Mononuclear cell (primary cell): ENCODE measurements around the gene LAMC1. TPM values are rescaled to one million over a fixed set of nuclear protein-coding genes. Genes with fewer than 3 reads are reported as not detected.
"Not testable (repeated sequence)": the region's sequence is repeated elsewhere in the genome, so short reads cannot be mapped to it uniquely, and the experiment has no call there.

Experiments used
- H3K27me3 ChIP-seq: 2 replicates; pipeline ENCODE4 v1.6.0; 2011; ENCODE audit warnings: low read length, control low read depth; ENCODE audit not compliant: insufficient read depth
- H3K4me1 ChIP-seq: 2 replicates; pipeline ENCODE4 v1.5.1; 2011; ENCODE audit warnings: mild to moderate bottlenecking, low read length, control low read depth; ENCODE audit not compliant: insufficient read depth
- H3K4me3 ChIP-seq: 2 replicates; pipeline ENCODE4 v1.5.1; 2011; ENCODE audit warnings: mild to moderate bottlenecking, low read length, moderate library complexity
- H3K9me3 ChIP-seq: 2 replicates; pipeline ENCODE4 v1.5.1; 2011; ENCODE audit warnings: low read depth, mild to moderate bottlenecking, control low read depth, low read length
- total RNA-seq: library from RNA; depleted of rRNA; stranded (reverse); fragments of >200 nt; gene quantifications from one replicate; pipeline ENCODE4 v1.2.3, GENCODE V29; 2012

The LAMC1 gene
- total RNA-seq, 1 donor = 2.6 TPM

DNA sequence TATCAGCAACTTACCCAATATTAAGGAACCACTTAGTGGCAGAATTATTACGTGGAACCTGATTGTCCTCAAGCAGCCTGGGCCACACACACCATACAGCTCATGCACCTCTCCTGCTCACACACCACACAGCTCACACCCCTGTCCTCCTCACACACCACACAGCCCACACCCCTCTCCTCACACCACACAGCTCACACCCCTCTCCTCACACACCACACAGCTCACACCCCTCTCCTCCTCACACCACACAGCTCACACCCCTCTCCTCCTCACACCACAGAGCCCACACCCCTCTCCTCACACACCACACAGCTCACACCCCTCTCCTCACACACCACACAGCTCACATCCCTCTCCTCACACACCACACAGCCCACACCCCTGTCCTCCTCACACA lies 126.1 kb downstream of the LAMC1 start:
- no peaks in the 10 kb centered on the region for H3K27me3 ChIP-seq
- H3K4me3 ChIP-seq = no peak overlapping the region
- no peaks in the 10 kb centered on the region for H3K9me3 ChIP-seq
- no peaks in the 10 kb centered on the region for H3K4me1 ChIP-seq

DNA sequence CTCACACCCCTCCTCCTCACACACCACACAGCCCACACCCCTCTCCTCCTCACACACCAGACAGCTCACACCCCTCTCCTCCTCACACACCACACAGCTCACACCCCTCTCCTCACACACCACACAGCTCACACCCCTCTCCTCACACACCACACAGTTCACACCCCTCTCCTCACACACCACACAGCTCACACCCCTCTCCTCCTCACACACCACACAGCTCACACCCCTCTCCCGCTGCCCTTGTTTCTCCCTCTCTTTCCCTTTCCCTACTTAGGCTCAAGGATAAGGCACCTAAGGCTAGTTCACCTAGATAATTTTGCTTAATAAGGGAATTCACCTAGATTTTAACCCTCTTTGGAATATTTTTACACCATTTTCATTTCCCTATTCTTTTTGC lies 126.8 kb downstream of the LAMC1 start:
- H3K4me1 ChIP-seq, H3K9me3 ChIP-seq, H3K27me3 ChIP-seq, H3K4me3 ChIP-seq: not testable (repeated sequence)

DNA sequence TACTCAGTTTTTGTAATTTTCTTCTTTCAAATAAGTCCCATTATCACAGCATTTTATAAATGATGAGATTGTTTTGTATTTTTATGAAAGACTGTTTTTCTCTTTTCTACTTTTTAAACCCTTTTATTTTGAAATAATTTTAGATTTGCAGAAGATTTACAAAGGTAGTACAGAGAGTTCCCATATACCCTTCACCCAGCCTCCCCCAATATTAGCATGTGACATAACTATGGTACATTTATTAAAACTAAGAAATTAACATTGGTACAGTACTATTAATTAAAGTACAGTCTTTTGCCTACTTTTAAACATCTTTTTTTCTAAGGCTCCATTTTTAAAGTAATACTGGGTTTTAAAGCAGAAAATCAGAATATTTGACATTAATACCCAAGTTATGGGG lies 127.2 kb downstream of the LAMC1 start:
- no peaks in the 10 kb centered on the region for H3K4me1 ChIP-seq
- no peaks in the 10 kb centered on the region for H3K9me3 ChIP-seq
- H3K4me3 ChIP-seq = no peak overlapping the region
- no peaks in the 10 kb centered on the region for H3K27me3 ChIP-seq

DNA sequence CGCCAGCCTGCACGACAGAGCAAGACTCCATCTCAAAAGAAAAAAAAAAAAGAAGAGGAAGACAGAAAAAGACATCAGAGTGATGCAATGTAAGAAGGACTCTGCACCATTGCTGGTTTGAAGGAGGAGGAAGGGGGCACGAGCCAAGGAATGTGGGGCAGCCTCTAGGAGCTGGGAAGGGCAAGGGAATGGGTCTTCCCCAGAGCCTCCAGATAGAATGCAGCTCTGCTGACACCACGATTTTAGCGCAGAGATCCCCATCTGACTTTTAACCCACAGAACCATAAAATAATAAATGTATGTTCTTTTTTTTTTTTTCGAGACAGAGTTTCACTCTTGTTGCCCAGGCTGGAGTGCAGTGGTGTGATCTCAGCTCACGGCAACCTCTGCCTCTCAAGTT lies 129.0 kb downstream of the LAMC1 start:
- H3K4me1 ChIP-seq = no peaks in the 10 kb centered on the region
- H3K27me3 ChIP-seq = no peaks in the 10 kb centered on the region
- H3K9me3 ChIP-seq = no peaks in the 10 kb centered on the region
- H3K4me3 ChIP-seq = no peak overlapping the region

DNA sequence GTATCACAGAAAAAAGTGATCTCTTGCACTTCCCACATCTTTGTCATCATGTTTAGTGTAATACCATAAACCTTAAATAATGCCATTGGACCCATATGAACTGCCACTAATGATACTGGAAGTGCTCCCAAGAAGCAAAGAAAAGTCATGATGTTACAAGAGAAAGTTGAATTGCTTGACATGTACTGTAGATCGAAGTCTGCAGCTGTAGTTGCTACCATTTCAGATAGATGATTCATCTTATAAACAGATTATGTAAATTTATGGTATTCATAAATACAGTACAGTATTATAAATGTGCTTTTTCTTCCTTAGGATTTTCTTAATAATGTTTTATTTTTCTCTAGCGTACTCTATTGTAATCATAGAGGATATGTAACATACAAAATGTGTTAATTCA lies 132.7 kb downstream of the LAMC1 start:
- no peaks in the 10 kb centered on the region for H3K9me3 ChIP-seq
- H3K4me1 ChIP-seq = no peaks in the 10 kb centered on the region
- H3K27me3 ChIP-seq = no peaks in the 10 kb centered on the region
- H3K4me3 ChIP-seq = no peak overlapping the region

DNA sequence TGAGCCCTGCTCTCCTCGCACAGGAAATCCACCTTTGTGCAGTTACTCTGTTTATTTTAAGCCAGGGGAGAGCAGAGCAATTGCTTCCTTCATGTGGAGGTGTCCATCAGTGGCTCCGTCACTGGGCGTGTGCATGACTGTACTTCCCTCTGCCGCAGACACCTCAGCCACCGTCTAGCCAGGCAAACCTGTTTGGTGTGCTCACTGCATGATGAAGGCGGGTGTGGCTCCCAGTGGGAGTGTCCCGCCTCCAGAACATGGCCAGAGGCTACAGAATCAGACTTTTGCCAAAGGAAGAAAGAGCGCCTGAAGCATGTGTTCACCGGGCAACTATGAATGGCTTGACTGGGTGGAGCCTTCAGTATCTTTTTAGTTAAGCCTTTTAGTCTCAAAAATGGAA lies 136.7 kb downstream of the LAMC1 start:
- Histone ChIP-seq H3K9me3 (no peaks in the 10 kb centered on the region), H3K4me1 (no peaks in the 10 kb centered on the region), H3K27me3 (no peaks in the 10 kb centered on the region), H3K4me3 (no peak overlapping the region)

DNA sequence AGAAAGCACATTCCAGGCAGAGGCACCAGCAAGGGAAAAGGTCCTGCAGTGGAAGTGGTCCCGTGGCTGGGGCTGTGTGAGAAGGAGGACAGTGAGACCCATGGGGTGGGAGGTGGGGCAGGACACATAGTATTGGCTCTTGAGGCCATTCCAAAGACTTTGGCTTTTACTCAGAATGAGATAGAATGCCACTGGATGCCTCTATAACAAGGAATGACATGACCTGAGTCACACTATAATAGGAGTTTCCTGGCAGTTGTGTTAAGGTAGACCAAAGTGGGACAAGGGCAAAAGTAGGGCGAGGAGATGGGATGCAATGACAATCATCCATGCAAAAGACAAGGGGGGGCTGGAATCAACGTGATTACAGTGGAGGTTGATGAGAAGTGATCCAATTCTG lies 138.2 kb downstream of the LAMC1 start:
- H3K9me3 ChIP-seq = no peaks in the 10 kb centered on the region
- H3K4me1 ChIP-seq = no peaks in the 10 kb centered on the region
- no peaks in the 10 kb centered on the region for H3K27me3 ChIP-seq
- H3K4me3 ChIP-seq = no peak overlapping the region

DNA sequence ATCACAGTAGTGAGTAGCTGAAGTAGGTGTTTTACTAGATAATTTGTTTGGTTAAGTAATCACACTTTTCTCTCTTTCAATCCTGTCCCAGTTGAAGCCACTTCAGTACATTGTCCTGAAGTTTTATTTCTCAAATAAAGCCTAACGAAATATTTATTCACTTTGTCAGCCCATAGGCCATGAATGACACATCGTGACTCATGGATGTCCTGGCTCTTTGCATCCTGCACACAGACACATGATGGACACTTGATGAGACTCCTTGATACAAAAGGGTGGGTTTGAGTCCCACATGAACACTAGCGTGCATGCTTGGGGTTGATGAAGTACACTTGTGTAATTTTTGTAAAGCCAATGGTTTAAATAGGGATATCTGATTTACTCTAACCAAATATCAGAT lies 140.1 kb downstream of the LAMC1 start:
- Histone ChIP-seq H3K27me3 (no peaks in the 10 kb centered on the region), H3K9me3 (no peaks in the 10 kb centered on the region), H3K4me1 (no peaks in the 10 kb centered on the region), H3K4me3 (no peak overlapping the region)

DNA sequence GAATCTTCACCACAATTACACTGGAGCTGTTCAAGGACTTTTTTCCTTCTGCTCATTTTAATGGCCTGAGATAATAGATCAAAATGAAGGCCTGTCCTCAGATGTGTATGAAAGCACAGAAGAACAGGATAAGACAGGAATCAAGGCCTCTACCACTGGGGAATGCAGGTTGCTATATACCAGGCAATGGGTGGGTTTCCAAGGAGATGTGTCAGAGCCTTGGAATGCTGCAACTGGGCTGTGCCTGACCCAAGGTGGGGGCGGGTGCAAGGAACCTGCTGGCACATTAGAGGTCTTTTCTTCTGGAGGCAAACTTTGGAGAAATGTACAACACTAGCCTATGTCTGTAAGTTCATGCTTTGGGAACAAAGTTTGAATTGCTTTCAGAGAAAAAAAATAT lies 141.1 kb downstream of the LAMC1 start:
- Histone ChIP-seq H3K4me3 (no peak overlapping the region), H3K4me1 (no peaks in the 10 kb centered on the region), H3K27me3 (no peaks in the 10 kb centered on the region), H3K9me3 (no peaks in the 10 kb centered on the region)

DNA sequence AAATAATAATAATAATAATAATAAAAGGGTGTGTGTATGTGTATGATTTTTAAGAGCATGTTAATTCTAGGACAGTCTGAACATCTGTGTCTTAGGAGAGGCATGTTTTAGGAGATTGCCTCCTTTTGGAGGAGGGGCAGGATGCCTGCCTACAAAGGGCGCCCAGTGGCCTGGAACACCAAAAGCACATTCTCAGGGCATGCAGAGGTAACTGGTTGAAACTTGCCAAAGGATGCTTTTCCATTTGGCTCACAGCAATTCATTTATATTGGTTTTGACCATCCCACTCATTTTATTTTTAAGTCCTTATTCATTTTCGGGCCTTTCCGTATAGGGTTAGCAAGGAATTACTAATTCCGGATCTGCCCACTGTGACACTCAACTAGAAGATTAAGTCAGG lies 141.7 kb downstream of the LAMC1 start:
- Histone ChIP-seq H3K4me1 (no peaks in the 10 kb centered on the region), H3K4me3 (no peak overlapping the region), H3K9me3 (no peaks in the 10 kb centered on the region), H3K27me3 (no peaks in the 10 kb centered on the region)

DNA sequence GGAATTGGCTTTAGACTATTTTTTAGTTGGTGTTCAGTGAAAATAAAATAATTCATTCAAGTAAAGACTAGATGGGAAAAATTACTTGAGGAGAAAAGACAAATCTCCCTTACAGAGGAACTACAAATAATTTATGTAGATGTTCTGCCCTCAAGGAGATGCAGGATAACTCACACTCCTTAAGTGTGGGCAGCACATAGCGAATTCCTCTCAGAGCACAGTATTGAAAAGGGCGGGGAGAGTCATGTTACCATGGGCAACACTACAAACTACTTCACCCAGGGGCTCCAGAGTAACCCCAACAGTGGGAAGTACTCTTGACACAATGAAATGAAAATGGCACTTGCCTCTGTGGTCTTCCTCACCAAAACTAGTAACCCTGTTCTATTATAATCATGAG lies 142.2 kb downstream of the LAMC1 start:
- H3K4me3 ChIP-seq = no peak overlapping the region
- H3K27me3 ChIP-seq = no peaks in the 10 kb centered on the region
- H3K4me1 ChIP-seq = no peaks in the 10 kb centered on the region
- H3K9me3 ChIP-seq = no peaks in the 10 kb centered on the region

DNA sequence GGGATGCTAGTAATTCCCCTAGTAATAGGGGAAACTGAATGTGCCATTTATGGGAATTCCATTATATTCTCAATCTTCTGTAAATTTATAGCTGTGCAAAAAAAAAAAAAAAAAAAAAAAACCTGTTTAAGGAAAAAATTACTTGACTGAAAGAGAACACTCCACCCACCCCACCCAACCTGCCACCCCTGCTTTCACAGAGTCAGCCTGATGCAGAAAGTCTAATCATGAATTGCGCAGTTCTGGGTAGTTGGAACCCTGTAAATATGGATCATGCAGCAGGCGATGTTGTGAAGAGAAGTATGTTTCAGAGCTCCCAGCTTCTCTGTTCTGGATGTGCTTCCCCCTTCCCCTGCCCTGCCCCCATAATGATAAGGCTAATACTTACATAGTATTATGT lies 143.2 kb downstream of the LAMC1 start:
- Histone ChIP-seq H3K27me3 (no peaks in the 10 kb centered on the region), H3K9me3 (no peaks in the 10 kb centered on the region), H3K4me1 (no peaks in the 10 kb centered on the region), H3K4me3 (no peak overlapping the region)

DNA sequence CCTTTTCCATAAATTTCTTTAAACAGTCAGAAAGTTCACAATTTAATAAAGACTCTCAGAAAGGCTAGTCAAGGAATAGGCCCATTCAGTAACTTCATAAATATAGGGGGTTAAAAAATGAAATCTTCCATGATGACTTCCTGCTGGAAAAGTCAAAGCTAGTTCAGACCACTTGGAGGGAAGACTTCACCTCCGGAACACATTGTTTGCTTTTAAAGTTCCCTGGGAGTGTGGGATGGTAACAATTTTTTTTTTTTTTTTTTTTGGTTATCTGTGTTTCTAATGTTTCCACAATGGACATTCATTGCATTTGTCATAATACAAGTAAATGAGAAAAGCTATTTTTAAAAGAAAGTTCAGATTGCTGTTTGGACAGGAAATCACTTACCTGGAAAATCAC lies 144.5 kb downstream of the LAMC1 start:
- H3K27me3 ChIP-seq = no peaks in the 10 kb centered on the region
- H3K4me3 ChIP-seq = no peak overlapping the region
- no peaks in the 10 kb centered on the region for H3K4me1 ChIP-seq
- H3K9me3 ChIP-seq = no peaks in the 10 kb centered on the region

DNA sequence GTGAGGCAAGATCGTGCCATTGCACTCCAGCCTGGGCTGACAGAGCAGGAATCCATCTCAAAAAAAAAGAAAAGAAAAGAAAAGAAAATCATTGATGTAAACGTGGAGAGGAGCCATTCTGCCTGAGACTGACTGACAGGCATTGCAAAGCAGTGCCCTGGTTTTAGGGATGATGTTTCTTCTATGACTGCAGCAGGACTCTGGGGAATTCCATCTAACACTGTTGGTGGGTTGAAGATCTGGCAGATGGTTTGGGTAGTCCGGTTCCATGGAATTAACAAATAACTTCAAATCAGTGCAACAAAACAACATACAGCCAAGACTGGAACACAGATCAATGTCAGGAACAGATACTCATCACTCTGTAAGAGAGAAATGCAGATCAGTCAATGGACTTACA lies 145.1 kb downstream of the LAMC1 start:
- Histone ChIP-seq H3K4me3 (no peak overlapping the region), H3K4me1 (no peaks in the 10 kb centered on the region), H3K9me3 (no peaks in the 10 kb centered on the region), H3K27me3 (peaks cover under 1% of the 10 kb centered on the region)

DNA sequence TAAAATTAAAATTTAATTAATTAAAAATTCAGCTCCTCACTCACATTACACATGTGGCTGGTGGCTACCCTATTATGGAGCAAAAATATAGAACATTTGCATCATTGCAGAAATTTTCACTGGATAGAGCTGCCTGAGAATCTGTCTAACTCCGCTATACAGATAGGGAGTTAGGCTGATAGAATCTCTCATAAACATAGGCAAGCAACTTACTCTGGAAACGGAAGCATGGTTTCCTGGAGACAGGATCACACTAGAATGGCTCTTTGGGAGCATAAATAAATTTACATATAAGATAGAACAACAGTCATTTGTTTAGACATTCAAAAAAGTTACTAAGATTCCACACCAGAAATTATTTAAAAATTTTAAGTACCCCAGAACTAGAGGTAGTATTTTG lies 150.6 kb downstream of the LAMC1 start:
- H3K4me3 ChIP-seq = no peak overlapping the region
- H3K9me3 ChIP-seq = no peaks in the 10 kb centered on the region
- H3K4me1 ChIP-seq = no peaks in the 10 kb centered on the region
- H3K27me3 ChIP-seq = peaks cover 3% of the 10 kb centered on the region

DNA sequence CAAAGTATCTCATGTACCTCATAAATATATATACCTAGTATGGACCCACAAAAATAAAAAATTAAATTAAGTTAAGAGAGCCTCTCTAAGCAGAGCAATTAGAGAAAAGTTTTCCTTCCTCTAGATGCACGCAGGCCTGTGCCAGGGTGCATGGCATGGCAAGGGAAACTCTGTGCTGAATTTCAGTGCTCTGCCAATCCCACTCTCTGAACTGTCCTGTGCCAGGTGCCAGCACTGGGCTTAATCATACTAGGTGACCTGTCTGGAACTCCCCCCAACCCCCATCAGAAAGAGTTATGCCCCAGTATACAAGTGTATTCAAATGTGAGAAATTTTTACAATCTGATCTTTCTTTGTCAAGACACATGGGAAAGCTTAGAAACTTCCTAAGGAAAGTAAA lies 152.4 kb downstream of the LAMC1 start:
- no peaks in the 10 kb centered on the region for H3K9me3 ChIP-seq
- H3K27me3 ChIP-seq = peaks cover 3% of the 10 kb centered on the region
- no peaks in the 10 kb centered on the region for H3K4me1 ChIP-seq
- H3K4me3 ChIP-seq = no peak overlapping the region

DNA sequence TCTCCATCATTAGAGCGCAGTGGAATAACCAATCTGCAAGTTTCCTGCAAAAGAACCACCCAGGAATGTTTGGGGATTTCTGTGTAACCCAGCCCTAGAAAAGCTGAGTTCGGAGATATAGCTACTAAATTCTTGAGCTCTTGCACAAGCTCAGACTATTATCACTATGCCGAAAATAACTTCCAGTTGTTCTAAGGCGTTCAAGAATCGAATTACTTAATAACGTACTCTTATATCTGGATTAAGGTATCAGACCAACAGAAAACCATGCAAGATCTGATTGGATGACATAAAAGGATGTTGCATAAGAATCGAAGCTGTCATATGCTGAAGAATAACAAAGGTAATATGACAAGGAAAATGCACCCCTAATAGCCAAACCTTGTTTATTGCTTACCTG lies 155.3 kb downstream of the LAMC1 start:
- Histone ChIP-seq H3K9me3 (no peaks in the 10 kb centered on the region), H3K4me3 (no peak overlapping the region), H3K4me1 (no peaks in the 10 kb centered on the region), H3K27me3 (no peaks in the 10 kb centered on the region)
